ENCODE measurements around the gene SEL1L. TPM values are rescaled to one million over a fixed set of nuclear protein-coding genes. Genes with fewer than 3 reads are reported as not detected.

Gene SEL1L
- 56.1 TPM for polyA plus RNA-seq
- long read RNA-seq, donor 1, full-length matches to known transcripts: 4 of 4 reads
- long read RNA-seq, donor 1, partial matches to known transcripts: 0 of 4 reads
- long read RNA-seq, donor 1, other reads (novel, unspliced or antisense): 0 of 4 reads
- long read RNA-seq, donor 2, full-length matches to known transcripts: 6 of 14 reads
- long read RNA-seq, donor 2, partial matches to known transcripts: 8 of 14 reads
- long read RNA-seq, donor 2, other reads (novel, unspliced or antisense): 0 of 14 reads
- long read RNA-seq, donor 3: 0 reads
- long read RNA-seq, donor 4, full-length matches to known transcripts: 3 of 3 reads
- long read RNA-seq, donor 4, partial matches to known transcripts: 0 of 3 reads
- long read RNA-seq, donor 4, other reads (novel, unspliced or antisense): 0 of 3 reads
- long read RNA-seq, donor 5, full-length matches to known transcripts: 4 of 4 reads
- long read RNA-seq, donor 5, partial matches to known transcripts: 0 of 4 reads
- long read RNA-seq, donor 5, other reads (novel, unspliced or antisense): 0 of 4 reads
- long read RNA-seq, donor 6, full-length matches to known transcripts: 11 of 11 reads
- long read RNA-seq, donor 6, partial matches to known transcripts: 0 of 11 reads
- long read RNA-seq, donor 6, other reads (novel, unspliced or antisense): 0 of 11 reads
- long read RNA-seq, donor 7, full-length matches to known transcripts: 6 of 6 reads
- long read RNA-seq, donor 7, partial matches to known transcripts: 0 of 6 reads
- long read RNA-seq, donor 7, other reads (novel, unspliced or antisense): 0 of 6 reads
- long read RNA-seq, donor 8, full-length matches to known transcripts: 12 of 12 reads
- long read RNA-seq, donor 8, partial matches to known transcripts: 0 of 12 reads
- long read RNA-seq, donor 8, other reads (novel, unspliced or antisense): 0 of 12 reads
- long read RNA-seq, donor 9, full-length matches to known transcripts: 5 of 5 reads
- long read RNA-seq, donor 9, partial matches to known transcripts: 0 of 5 reads
- long read RNA-seq, donor 9, other reads (novel, unspliced or antisense): 0 of 5 reads
- long read RNA-seq, donor 10, full-length matches to known transcripts: 12 of 17 reads
- long read RNA-seq, donor 10, partial matches to known transcripts: 5 of 17 reads
- long read RNA-seq, donor 10, other reads (novel, unspliced or antisense): 0 of 17 reads
- long read RNA-seq, donor 11, full-length matches to known transcripts: 6 of 11 reads
- long read RNA-seq, donor 11, partial matches to known transcripts: 5 of 11 reads
- long read RNA-seq, donor 11, other reads (novel, unspliced or antisense): 0 of 11 reads

DNA sequence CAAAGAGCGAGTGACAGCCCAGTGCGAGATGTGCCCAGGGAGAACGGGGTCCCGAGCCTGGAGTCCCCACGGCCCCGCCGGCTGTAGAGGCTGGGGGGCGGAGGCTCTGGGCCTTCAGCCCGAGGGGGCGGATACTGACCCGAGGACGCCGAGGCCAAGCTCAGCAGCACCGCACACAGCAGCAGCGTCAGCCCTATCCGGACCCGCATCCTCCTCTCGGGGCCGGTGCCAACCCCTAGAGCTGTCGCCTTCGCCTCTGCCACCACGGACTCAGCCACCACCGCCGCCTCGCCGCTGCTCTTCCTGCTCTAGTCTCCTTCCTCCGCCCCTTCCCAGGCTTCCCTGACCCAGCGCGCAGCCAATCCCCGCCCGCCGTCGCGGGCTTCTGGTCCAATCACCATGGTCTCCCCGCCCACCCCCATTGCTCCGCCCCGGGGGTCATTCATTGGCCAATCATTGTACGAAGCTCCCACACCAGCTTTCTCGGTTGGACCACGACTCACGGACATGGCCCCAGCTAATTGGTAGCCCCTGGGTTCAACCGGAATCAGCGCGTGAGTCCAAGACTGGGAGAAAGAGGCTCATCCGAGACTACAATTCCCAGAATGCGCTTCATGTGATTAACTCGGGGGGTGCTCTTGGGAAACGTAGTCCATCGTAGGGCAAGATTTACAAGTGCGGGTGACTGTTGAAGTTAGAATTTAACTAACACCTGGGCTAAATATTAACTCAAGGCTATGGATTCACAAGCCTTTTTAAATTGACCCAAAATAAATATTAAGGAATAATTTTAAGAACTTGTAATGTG is at the start of gene SEL1L:
TSS of gene SEL1L (minus strand) at position 318 of the 808 bp plus-strand sequence. CDS start at position 209, 109 bp downstream.
- no peaks in the 10 kb centered on the region for H3K9me3 ChIP-seq (ENCODE audit: control insufficient read depth, low read depth, low read length)
- peak within 1 kb of the TSS; percentile 89 for H3K4me3 ChIP-seq (ENCODE audit: low read length)
- H3K27ac ChIP-seq (ENCODE audit: low read length): peak within 1 kb of the TSS; percentile 45
- 0% methylated on average over 1 of the region's 50 CpGs for WGBS (ENCODE audit: insufficient coverage, low lambda C conversion rate)
- peak; percentile 100 for DNase-seq
- H3K27me3 ChIP-seq (ENCODE audit: control insufficient read depth, insufficient read depth, low read length): no peaks in the 10 kb centered on the region
- no peaks in the 10 kb centered on the region for H3K36me3 ChIP-seq (ENCODE audit: control insufficient read depth, insufficient read depth, low read length)
- peaks cover 29% of the 10 kb centered on the region for H3K4me1 ChIP-seq (ENCODE audit: control insufficient read depth, insufficient read depth, low read length)

DNA sequence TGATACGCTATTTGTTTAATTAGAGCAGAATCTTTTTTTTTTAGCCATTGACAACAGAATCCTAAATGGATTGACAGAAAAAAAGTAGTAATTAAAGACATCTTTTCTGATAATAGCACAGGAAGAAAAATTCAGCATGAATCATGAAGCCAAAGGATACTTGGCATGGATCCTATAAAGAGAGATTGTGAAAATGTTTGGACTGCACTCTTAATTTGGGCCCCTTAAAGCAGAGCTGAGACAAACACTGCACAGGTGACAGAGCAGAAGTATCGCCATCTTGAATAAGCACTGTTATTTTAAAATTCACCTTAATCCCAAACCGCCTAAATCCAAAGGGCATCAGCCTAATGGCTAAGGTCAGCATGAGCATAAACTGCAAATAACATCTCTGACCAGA is 48.8 kb upstream of the SEL1L start:
- no peak for DNase-seq
- Histone ChIP-seq H3K27ac (ENCODE audit: low read length) (no peak overlapping the region), H3K36me3 (ENCODE audit: control insufficient read depth, insufficient read depth, low read length) (no peaks in the 10 kb centered on the region), H3K4me1 (ENCODE audit: control insufficient read depth, insufficient read depth, low read length) (peaks cover 6% of the 10 kb centered on the region), H3K9me3 (ENCODE audit: control insufficient read depth, low read depth, low read length) (no peaks in the 10 kb centered on the region), H3K27me3 (ENCODE audit: control insufficient read depth, insufficient read depth, low read length) (no peaks in the 10 kb centered on the region), H3K4me3 (ENCODE audit: low read length) (no peak overlapping the region)
- 100% methylated on average over 1 of the region's 3 CpGs for WGBS (ENCODE audit: insufficient coverage, low lambda C conversion rate)

DNA sequence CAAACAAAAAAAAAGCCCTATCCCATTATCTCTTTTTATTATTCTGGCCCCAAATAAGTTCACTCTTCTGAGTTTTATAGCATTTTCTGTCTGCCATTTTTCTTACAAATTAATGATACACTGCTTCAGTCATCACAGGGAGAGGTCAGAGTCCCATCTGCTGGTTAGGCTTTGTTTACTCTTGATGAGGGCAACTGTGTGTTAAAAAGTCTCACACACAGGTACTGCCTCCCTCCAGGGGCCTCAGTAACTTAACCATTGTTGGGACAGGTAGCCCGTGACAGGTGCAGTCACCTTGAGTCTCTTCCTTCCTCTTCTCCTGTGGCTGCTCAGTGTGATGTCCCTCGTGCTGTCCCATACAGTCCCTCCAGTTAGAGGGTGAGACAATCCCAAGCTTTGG is 45.5 kb upstream of the SEL1L start:
- Histone ChIP-seq H3K27me3 (ENCODE audit: control insufficient read depth, insufficient read depth, low read length) (no peaks in the 10 kb centered on the region), H3K9me3 (ENCODE audit: control insufficient read depth, low read depth, low read length) (no peaks in the 10 kb centered on the region), H3K36me3 (ENCODE audit: control insufficient read depth, insufficient read depth, low read length) (no peaks in the 10 kb centered on the region), H3K4me3 (ENCODE audit: low read length) (no peak overlapping the region), H3K27ac (ENCODE audit: low read length) (peak overlapping the region; percentile 17), H3K4me1 (ENCODE audit: control insufficient read depth, insufficient read depth, low read length) (peaks cover 6% of the 10 kb centered on the region)
- DNase-seq: peak; percentile 26 to 63
- WGBS (ENCODE audit: insufficient coverage, low lambda C conversion rate): no CpG with 5 or more reads among the region's 2 CpGs

DNA sequence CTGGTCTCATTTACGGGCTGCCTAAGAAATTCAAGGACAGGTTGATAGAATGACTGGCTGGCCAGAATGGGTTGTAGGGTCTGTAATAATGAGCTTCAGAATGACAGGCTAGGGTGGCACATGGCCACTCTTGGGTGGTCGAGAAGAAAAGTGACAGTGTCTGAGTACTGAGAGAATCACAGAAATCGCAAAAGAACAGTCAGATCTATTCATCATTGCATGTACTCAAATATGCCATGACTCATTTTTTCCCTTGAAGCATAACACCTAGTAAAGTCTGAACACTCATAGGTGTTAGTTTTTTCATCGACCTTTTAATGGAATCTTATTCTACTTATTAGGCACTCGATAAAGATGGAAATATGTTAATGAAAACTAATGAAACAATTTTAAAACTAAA is 37.8 kb upstream of the SEL1L start:
- Histone ChIP-seq H3K9me3 (ENCODE audit: control insufficient read depth, low read depth, low read length) (no peaks in the 10 kb centered on the region), H3K4me3 (ENCODE audit: low read length) (no peak overlapping the region), H3K27ac (ENCODE audit: low read length) (no peak overlapping the region), H3K36me3 (ENCODE audit: control insufficient read depth, insufficient read depth, low read length) (no peaks in the 10 kb centered on the region), H3K27me3 (ENCODE audit: control insufficient read depth, insufficient read depth, low read length) (no peaks in the 10 kb centered on the region), H3K4me1 (ENCODE audit: control insufficient read depth, insufficient read depth, low read length) (no peaks in the 10 kb centered on the region)
- WGBS (ENCODE audit: insufficient coverage, low lambda C conversion rate): 100% methylated on average over 2 of the region's 5 CpGs
- no peak for DNase-seq

DNA sequence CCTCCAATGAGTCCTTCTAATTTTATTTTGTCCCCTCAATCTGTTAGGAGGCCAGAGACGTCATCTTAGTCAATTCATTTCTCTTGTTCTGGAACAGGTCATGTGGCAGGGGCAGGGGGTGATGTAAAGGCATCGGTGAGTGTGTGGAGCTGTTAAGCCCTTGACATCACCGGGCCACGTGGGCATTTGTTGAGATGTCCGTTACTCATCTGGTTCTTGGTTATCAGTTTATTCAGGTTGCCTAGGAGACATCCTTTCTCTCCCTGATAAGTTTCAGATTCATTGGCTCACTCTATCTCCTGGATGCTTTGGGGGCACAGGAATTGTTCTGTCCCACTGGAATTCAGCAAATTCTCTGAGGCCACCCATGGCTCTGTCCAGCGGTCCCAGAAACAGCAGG is 33.6 kb upstream of the SEL1L start:
- no peak for DNase-seq
- no peaks in the 10 kb centered on the region for H3K4me1 ChIP-seq (ENCODE audit: control insufficient read depth, insufficient read depth, low read length)

DNA sequence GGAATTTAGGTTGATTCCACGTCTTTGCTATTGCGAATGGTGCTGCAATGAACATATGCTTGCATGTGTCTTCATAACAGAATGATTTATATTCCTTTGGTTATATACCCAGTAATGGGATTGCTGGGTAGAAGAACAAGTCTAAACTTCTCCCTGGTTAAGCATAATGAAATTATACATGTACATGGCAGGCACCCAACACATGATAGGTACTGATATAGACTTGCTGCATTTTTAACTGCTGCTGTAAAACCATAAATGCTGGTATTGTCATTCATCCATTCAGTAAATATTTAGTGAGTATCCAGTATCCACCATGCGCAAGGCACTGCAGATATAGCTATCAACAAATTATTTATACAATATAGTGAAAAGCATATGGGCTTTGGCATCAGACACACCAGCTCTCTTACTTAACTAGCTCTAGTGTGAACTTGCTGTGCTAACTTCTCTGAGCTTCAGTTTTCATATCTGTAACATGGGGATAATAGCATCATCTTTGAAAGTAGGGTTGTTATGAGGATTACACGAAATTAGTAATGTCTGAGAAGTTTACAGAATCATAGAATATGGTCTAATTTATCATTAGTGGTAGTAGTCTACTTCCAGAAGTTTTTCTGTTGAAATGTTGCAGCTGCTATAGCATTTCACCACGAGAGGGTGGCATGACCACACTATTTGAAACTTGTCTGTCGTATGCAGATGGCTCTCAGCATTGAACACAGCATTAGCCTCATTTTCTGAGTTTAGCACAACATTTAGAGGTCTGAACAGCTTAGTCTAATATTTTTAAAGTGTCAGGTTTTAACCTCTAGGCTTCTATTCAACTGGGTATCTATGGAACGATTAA is 32.0 kb upstream of the SEL1L start:
- H3K36me3 ChIP-seq (ENCODE audit: control insufficient read depth, insufficient read depth, low read length): no peaks in the 10 kb centered on the region
- no peak overlapping the region for H3K27ac ChIP-seq (ENCODE audit: low read length)
- no peaks in the 10 kb centered on the region for H3K4me1 ChIP-seq (ENCODE audit: control insufficient read depth, insufficient read depth, low read length)
- no peak for DNase-seq
- no peak overlapping the region for H3K4me3 ChIP-seq (ENCODE audit: low read length)
- H3K9me3 ChIP-seq (ENCODE audit: control insufficient read depth, low read depth, low read length): no peaks in the 10 kb centered on the region
- no peaks in the 10 kb centered on the region for H3K27me3 ChIP-seq (ENCODE audit: control insufficient read depth, insufficient read depth, low read length)
- WGBS (ENCODE audit: insufficient coverage, low lambda C conversion rate): 25% methylated on average over 1 of the region's 7 CpGs

More for the DNA sequence above, 33.6 kb upstream of the SEL1L start:
- no peaks in the 10 kb centered on the region for H3K36me3 ChIP-seq (ENCODE audit: control insufficient read depth, insufficient read depth, low read length)
- WGBS (ENCODE audit: insufficient coverage, low lambda C conversion rate): no CpG with 5 or more reads among the region's 6 CpGs
- H3K27ac ChIP-seq (ENCODE audit: low read length): no peak overlapping the region
- H3K4me3 ChIP-seq (ENCODE audit: low read length): no peak overlapping the region
- no peaks in the 10 kb centered on the region for H3K9me3 ChIP-seq (ENCODE audit: control insufficient read depth, low read depth, low read length)
- no peaks in the 10 kb centered on the region for H3K27me3 ChIP-seq (ENCODE audit: control insufficient read depth, insufficient read depth, low read length)

DNA sequence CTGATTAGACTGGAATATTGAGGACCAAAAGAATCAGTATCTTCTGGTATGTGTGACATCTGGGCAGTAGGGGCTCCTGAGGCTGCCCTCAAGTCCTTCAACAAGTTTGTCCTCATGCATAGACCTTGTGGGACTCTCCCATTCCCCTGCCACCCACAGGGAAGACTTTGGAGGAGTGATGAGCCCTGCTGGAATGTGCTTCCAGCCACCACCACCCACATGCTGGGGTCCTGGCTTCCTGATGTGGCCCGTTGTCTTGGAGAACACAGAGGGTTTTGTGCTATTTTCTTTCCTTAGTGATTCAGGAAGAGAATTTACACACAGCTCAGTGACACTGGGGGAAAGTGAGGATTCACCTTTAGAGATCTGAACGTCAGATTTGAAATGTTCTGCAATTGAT is 29.2 kb upstream of the SEL1L start:
- whole genome bisulfite sequencing (ENCODE audit: insufficient coverage, low lambda C conversion rate): no CpG with 5 or more reads among the region's 2 CpGs

DNA sequence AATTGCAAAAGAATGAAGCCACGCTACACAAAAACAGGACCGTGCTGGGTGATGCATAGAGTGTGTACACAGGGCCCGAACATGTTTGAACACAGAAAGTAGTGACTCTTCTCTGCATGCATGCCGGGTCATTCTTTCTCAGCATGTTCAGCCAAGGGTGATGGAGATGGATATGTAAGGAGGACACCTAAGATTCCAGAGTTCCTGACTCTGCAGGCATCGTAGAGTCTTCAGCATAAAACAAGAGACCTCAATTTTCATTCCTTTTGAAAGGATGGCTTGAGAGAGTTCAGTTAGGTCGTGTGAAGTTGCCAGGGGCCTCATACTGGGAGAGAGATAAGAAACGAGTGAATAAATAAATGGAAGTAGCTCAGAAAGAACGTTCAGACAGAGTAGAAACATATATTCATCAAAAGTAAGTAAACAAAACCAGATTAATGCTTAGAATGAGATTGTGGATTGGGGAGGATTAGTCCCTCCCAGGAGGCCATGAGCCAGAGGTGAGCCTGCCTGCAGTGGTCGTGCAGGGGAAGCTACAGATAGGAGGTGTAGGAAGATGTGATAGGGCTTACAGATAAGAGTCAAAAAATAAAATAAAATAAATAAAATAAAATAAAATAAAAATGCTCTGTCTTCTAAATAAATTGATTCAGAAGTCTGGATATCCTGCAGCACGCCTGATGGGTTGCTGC is 27.6 kb upstream of the SEL1L start:
- H3K4me1 ChIP-seq (ENCODE audit: control insufficient read depth, insufficient read depth, low read length): no peaks in the 10 kb centered on the region
- H3K4me3 ChIP-seq (ENCODE audit: low read length): no peak overlapping the region
- no peaks in the 10 kb centered on the region for H3K36me3 ChIP-seq (ENCODE audit: control insufficient read depth, insufficient read depth, low read length)
- 61% methylated on average over 3 of the region's 10 CpGs for WGBS (ENCODE audit: insufficient coverage, low lambda C conversion rate)
- no peak for DNase-seq
- H3K27me3 ChIP-seq (ENCODE audit: control insufficient read depth, insufficient read depth, low read length): no peaks in the 10 kb centered on the region
- H3K27ac ChIP-seq (ENCODE audit: low read length): no peak overlapping the region
- no peaks in the 10 kb centered on the region for H3K9me3 ChIP-seq (ENCODE audit: control insufficient read depth, low read depth, low read length)

More for the DNA sequence above, 29.2 kb upstream of the SEL1L start:
- Histone ChIP-seq H3K27ac (ENCODE audit: low read length) (no peak overlapping the region), H3K4me3 (ENCODE audit: low read length) (no peak overlapping the region), H3K27me3 (ENCODE audit: control insufficient read depth, insufficient read depth, low read length) (no peaks in the 10 kb centered on the region), H3K36me3 (ENCODE audit: control insufficient read depth, insufficient read depth, low read length) (no peaks in the 10 kb centered on the region), H3K4me1 (ENCODE audit: control insufficient read depth, insufficient read depth, low read length) (no peaks in the 10 kb centered on the region), H3K9me3 (ENCODE audit: control insufficient read depth, low read depth, low read length) (no peaks in the 10 kb centered on the region)
- no peak for DNase-seq
